DND-41 (cell line): ENCODE results near the gene PSMD13.

Experiments
- ATAC-seq: fragments of 200-7000 bp; cut with Tn5 transposase; 3 replicates; pipeline ENCODE4 v1.9.1; 2021; ENCODE audit warnings: low read depth; ENCODE audit not compliant: insufficient read depth
- DNase-seq: peaks from one replicate; pipeline ENCODE4 v3.0.0-alpha.2; 2020
- H2AFZ ChIP-seq: 2 replicates; pipeline ENCODE4 v1.6.0; 2012; ENCODE audit warnings: low read depth, low read length
- H3K27ac ChIP-seq: 2 replicates; pipeline ENCODE4 v1.5.1; 2012; ENCODE audit warnings: low read length, inconsistent platforms
- H3K27me3 ChIP-seq: fragments of 200-600 bp; sonication (generic); 2 replicates; pipeline ENCODE4 v1.6.0; 2012; ENCODE audit warnings: low read length, mild to moderate bottlenecking, inconsistent platforms; ENCODE audit not compliant: insufficient read depth, poor library complexity
- H3K36me3 ChIP-seq: 2 replicates; pipeline ENCODE4 v1.5.1; 2012; ENCODE audit warnings: low read length, inconsistent platforms; ENCODE audit not compliant: insufficient read depth
- H3K4me1 ChIP-seq: 2 replicates; pipeline ENCODE4 v1.5.1; 2012; ENCODE audit warnings: mild to moderate bottlenecking, low read length; ENCODE audit not compliant: insufficient read depth
- H3K4me2 ChIP-seq: 2 replicates; pipeline ENCODE4 v1.6.0; 2012; ENCODE audit warnings: mild to moderate bottlenecking, moderate library complexity, low read length, inconsistent platforms; ENCODE audit not compliant: insufficient read depth
- H3K4me3 ChIP-seq, 2 experiments: fragments of 200-600 bp in 1 of 2; shearing (Covaris generic) in 1 of 2; 2 replicates each; pipeline ENCODE4 v1.5.1; 2012 to 2016; ENCODE audit warnings: inconsistent platforms in 2 of 2, low read length in 2 of 2, mild to moderate bottlenecking in 2 of 2, low read depth in 1 of 2, moderate library complexity in 1 of 2
- H3K79me2 ChIP-seq: 2 replicates; pipeline ENCODE4 v1.6.0; 2012; ENCODE audit warnings: low read length, inconsistent platforms; ENCODE audit not compliant: insufficient read depth
- H3K9ac ChIP-seq: 2 replicates; pipeline ENCODE4 v1.6.0; 2012; ENCODE audit warnings: low read depth, mild to moderate bottlenecking, inconsistent platforms, low read length, moderate library complexity
- H3K9me3 ChIP-seq: 2 replicates; pipeline ENCODE4 v1.5.1; 2012; ENCODE audit warnings: low read length, moderate library complexity, mild to moderate bottlenecking, inconsistent platforms; ENCODE audit not compliant: insufficient read depth, severe bottlenecking
- H4K20me1 ChIP-seq: 2 replicates; pipeline ENCODE4 v1.6.0; 2012; ENCODE audit warnings: low read length; ENCODE audit not compliant: insufficient read depth
- EZH2 ChIP-seq: IDR thresholded peaks from 3 replicates; pipeline ENCODE4 v1.6.1; 2012; ENCODE audit warnings: borderline replicate concordance, low read depth, mild to moderate bottlenecking, moderate library complexity, low read length, inconsistent platforms; ENCODE audit not compliant: severe bottlenecking
- TF ChIP-seq, protein P1 (sequence below): IDR thresholded peaks from 2 replicates; pipeline ENCODE4 v1.5.1; 2012; ENCODE audit warnings: borderline replicate concordance, low read length, moderate library complexity, mild to moderate bottlenecking; ENCODE audit not compliant: poor library complexity, severe bottlenecking; ENCODE audit errors: extremely low read depth

PSMD13 gene

DNA sequence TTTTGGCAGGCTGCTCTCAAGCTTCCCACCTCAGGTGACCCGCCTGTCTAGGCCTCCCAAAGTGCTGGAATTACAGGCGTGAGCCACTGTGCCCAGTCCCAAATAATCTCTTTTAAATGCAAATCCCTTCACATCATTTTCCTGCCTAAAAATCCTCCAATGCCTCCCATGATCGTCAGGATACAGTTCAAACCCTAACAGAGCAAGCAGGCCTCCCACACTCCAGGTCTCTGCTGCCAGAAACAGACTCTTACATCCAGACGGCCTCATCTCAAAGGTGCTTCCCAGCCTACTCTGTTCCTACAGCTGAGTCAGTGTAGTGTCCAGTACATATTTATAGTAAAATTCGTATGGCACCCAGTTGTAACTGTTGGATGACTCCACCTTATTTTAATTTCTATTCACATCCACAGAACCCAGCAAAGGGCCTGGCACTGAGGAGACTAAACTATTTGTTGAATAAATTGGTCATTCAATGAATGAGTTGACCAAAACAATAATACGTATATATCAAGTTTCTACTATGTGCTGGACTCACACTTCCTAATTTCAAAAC lies 8.9 kb upstream of the PSMD13 start:
- DNase-seq (no peak), ATAC-seq (no peak)
- Histone ChIP-seq H2AFZ (no peak overlapping the region), H3K36me3 (peaks cover 8% of the 10 kb centered on the region; the same call in 1 of the 2 replicates), H3K79me2 (no peaks in the 10 kb centered on the region), H3K4me1 (no peaks in the 10 kb centered on the region), H3K9me3 (no peaks in the 10 kb centered on the region), H3K9ac (no peak overlapping the region), H3K27ac (no peak overlapping the region), H3K4me2 (no peak overlapping the region), H3K4me3 (no peak overlapping the region), H4K20me1 (no peaks in the 10 kb centered on the region; the same call in 1 of the 2 replicates), H3K27me3 (no peaks in the 10 kb centered on the region)
- no peak for TF ChIP-seq EZH2
- TF ChIP-seq, protein P1, sequence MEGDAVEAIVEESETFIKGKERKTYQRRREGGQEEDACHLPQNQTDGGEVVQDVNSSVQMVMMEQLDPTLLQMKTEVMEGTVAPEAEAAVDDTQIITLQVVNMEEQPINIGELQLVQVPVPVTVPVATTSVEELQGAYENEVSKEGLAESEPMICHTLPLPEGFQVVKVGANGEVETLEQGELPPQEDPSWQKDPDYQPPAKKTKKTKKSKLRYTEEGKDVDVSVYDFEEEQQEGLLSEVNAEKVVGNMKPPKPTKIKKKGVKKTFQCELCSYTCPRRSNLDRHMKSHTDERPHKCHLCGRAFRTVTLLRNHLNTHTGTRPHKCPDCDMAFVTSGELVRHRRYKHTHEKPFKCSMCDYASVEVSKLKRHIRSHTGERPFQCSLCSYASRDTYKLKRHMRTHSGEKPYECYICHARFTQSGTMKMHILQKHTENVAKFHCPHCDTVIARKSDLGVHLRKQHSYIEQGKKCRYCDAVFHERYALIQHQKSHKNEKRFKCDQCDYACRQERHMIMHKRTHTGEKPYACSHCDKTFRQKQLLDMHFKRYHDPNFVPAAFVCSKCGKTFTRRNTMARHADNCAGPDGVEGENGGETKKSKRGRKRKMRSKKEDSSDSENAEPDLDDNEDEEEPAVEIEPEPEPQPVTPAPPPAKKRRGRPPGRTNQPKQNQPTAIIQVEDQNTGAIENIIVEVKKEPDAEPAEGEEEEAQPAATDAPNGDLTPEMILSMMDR: no peak

DNA sequence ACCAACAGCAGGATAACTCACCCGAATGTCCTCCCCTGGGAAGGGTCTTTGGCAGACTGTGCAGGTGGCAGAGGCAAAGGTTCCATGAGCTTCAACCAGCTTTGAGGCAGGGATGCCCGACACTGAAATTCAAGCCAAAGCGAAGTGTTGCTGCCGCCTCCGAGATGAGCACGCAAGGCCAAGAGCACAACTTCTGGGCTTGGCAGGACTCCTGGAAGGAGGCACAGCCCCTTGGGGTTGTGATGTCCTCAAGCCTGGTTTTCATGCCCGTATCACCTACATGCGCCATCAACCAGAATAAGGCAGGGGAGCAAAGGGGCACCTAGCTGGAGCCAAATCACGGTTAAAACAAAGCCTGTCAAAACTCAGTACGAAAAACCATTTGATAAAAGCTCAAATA lies 6.3 kb upstream of the PSMD13 start:
- Histone ChIP-seq H3K27ac (no peak overlapping the region), H3K4me2 (no peak overlapping the region), H3K36me3 (peaks cover 3% of the 10 kb centered on the region; the same call in 1 of the 2 replicates), H3K9ac (no peak overlapping the region), H2AFZ (no peak overlapping the region), H4K20me1 (no peaks in the 10 kb centered on the region; the same call in 1 of the 2 replicates), H3K4me3 (no peak overlapping the region), H3K4me1 (peaks cover 6% of the 10 kb centered on the region), H3K9me3 (no peaks in the 10 kb centered on the region), H3K79me2 (peaks cover 3% of the 10 kb centered on the region; the same call in 1 of the 2 replicates), H3K27me3 (no peaks in the 10 kb centered on the region)
- ATAC-seq (no peak), DNase-seq (no peak)
- TF ChIP-seq, protein P1: no peak
- no peak for TF ChIP-seq EZH2

DNA sequence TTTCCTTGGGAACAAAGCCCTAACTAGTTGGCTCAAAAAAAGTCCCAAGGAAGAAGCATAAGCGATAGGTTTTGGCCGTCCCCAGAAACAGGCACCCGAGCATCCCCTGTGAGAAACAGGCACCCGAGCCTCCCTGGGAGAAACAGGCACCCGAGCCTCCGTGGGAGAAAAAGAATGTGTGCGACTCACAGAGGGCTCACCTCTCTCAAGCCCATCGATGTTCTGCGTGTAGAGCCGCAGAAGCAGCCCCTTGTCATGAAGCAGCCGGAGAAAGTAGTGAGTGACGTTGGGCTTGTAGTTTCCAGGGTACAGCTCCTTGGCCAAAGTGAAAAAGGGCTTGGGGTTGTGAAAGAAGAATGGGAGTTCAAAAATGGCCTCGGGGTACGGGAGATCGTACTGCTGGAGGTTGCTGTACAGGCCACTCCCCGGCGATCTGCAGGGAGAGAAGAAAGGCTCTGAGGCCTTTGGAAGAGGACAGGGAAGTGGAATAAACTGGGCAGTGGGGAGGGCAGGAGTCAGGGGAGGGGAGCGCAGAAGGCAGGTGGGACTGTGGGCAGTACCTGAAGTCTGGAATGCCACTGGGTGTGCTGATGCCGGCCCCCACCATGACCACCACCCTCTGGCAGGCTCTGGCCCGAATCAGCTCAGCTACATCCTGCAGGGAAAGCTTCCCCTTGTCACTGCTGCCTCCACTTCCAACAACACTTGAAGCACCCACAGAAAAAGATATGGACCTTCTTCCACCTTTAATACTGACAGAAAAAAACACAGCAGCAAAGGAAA lies 3.8 kb upstream of the PSMD13 start:
- Histone ChIP-seq H4K20me1 (peaks cover 6% of the 10 kb centered on the region), H3K4me2 (no peak overlapping the region), H3K9me3 (no peaks in the 10 kb centered on the region), H3K4me3 (no peak overlapping the region), H3K27ac (no peak overlapping the region), H3K4me1 (peaks cover 16% of the 10 kb centered on the region), H3K27me3 (no peaks in the 10 kb centered on the region), H3K9ac (no peak overlapping the region), H2AFZ (no peak overlapping the region), H3K79me2 (peaks cover 20% of the 10 kb centered on the region), H3K36me3 (peaks cover 3% of the 10 kb centered on the region)
- ATAC-seq (no peak), DNase-seq (no peak)
- no peak for TF ChIP-seq EZH2
- TF ChIP-seq, protein P1: no peak
